IgD-negative memory B cell (primary cell): ENCODE data around the gene NR3C2. TPM values are rescaled to one million over a fixed set of nuclear protein-coding genes. Genes with fewer than 3 reads are reported as not detected.

Experiments used
- H3K27ac Mint-ChIP-seq, 3 donors: one replicate each; pipeline ENCODE4 v1.8.0; 2020 to 2022; ENCODE audit warnings: mild to moderate bottlenecking in 3 of 3, mixed read lengths in 3 of 3, moderate library complexity in 1 of 3
- H3K27me3 Mint-ChIP-seq: one replicate; pipeline ENCODE4 v1.8.0; 2021; ENCODE audit warnings: mixed read lengths
- H3K36me3 Mint-ChIP-seq: one replicate; pipeline ENCODE4 v1.8.0; 2020; ENCODE audit warnings: mild to moderate bottlenecking, mixed read lengths
- H3K4me1 Mint-ChIP-seq, 3 donors: one replicate each; pipeline ENCODE4 v1.8.0; 2020 to 2022; ENCODE audit warnings: mixed read lengths in 3 of 3, mild to moderate bottlenecking in 1 of 3
- H3K4me3 Mint-ChIP-seq, 4 donors: one replicate each; pipeline ENCODE4 v1.8.0; 2020 to 2022; ENCODE audit warnings: mild to moderate bottlenecking in 4 of 4, mixed read lengths in 4 of 4, moderate library complexity in 3 of 4
- H3K9me3 Mint-ChIP-seq, 3 donors: one replicate each; pipeline ENCODE4 v1.8.0; 2020 to 2021; ENCODE audit warnings: mixed read lengths in 3 of 3, mild to moderate bottlenecking in 1 of 3
- polyA plus RNA-seq: library from polyadenylated mRNA; unstranded; fragments of 300-500 nt; fragmentation: Illumina TruSeq; gene quantifications from one replicate; pipeline ENCODE4 v1.2.3, GENCODE V29; 2021

The NR3C2 gene
- polyA plus RNA-seq, 1 donor from 2014 or later, result 2.3 TPM

DNA sequence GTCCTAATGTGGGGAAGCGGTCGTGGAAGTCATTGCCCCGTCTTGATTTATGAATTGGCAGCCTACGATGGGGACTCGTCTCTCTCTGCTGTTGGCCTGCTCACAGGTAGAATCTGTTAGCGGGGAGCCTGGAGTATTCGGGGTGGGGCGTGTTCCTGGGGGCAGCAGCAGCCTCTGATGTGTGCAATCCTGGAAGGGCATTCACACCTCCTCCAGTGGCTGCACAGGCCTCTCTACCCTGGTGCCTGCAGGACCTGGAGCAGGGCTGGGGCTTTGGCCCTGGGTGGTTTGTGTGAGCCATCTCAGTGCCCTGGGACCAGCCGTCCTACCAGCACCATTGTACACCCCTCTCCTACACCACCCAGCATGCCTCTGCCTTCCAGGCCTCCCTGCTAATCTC, 369.4 kb downstream of the NR3C2 start:
- no peak overlapping the region for H3K27ac Mint-ChIP-seq
- no peak overlapping the region for H3K4me3 Mint-ChIP-seq
- H3K36me3 Mint-ChIP-seq, result peaks cover 5% of the 10 kb centered on the region
- H3K4me1 Mint-ChIP-seq, result no peaks in the 10 kb centered on the region
- no peaks in the 10 kb centered on the region for H3K27me3 Mint-ChIP-seq
- peaks cover 2 to 20% (median 10%) of the 10 kb centered on the region in 3 donors for H3K9me3 Mint-ChIP-seq

DNA sequence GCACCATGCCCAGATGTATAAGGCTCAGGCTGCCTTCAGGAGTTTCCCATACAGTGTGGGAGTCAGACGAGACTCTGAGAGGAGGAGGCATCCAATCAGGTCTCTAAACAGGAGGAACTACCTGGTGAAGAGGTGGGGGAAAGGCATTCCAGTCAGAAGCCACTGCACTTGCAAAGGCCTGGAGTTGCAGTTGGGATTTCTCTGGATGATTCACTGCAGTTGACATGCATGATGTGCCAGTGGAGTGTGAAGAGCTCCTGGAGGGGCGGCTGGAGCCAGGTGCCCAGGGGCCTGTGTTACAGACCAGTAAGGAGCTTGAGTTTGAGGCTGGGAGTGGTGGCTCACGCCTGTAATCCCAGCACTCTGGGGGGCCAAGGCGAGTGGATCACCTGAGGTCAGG, 371.2 kb downstream of the NR3C2 start:
- no peak overlapping the region for H3K4me3 Mint-ChIP-seq
- H3K27me3 Mint-ChIP-seq, result no peaks in the 10 kb centered on the region
- no peaks in the 10 kb centered on the region for H3K4me1 Mint-ChIP-seq
- no peak overlapping the region for H3K27ac Mint-ChIP-seq
- H3K36me3 Mint-ChIP-seq, result peaks cover 3% of the 10 kb centered on the region
- peaks cover 0 to 16% (median 8%) of the 10 kb centered on the region in 3 donors for H3K9me3 Mint-ChIP-seq

DNA sequence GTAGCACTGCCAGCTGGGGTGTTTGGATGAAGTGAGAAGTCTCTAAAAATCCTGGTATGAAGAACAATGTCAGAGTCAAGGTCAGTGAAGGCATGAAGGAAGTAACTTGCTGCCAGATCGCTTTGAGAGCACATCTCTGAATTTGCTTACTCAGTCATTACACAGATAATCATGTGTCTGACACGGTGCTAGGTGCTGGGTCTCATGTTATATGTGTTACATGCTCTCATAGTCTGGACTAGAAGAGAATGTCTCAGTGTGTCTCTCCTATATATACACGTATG, 372.4 kb downstream of the NR3C2 start:
- Mint-ChIP-seq H3K4me1 (no peaks in the 10 kb centered on the region), H3K4me3 (no peak overlapping the region), H3K36me3 (peaks cover 1% of the 10 kb centered on the region), H3K9me3 (peaks cover 0 to 7% (median 0%) of the 10 kb centered on the region in 3 donors), H3K27ac (no peak overlapping the region), H3K27me3 (no peaks in the 10 kb centered on the region)

DNA sequence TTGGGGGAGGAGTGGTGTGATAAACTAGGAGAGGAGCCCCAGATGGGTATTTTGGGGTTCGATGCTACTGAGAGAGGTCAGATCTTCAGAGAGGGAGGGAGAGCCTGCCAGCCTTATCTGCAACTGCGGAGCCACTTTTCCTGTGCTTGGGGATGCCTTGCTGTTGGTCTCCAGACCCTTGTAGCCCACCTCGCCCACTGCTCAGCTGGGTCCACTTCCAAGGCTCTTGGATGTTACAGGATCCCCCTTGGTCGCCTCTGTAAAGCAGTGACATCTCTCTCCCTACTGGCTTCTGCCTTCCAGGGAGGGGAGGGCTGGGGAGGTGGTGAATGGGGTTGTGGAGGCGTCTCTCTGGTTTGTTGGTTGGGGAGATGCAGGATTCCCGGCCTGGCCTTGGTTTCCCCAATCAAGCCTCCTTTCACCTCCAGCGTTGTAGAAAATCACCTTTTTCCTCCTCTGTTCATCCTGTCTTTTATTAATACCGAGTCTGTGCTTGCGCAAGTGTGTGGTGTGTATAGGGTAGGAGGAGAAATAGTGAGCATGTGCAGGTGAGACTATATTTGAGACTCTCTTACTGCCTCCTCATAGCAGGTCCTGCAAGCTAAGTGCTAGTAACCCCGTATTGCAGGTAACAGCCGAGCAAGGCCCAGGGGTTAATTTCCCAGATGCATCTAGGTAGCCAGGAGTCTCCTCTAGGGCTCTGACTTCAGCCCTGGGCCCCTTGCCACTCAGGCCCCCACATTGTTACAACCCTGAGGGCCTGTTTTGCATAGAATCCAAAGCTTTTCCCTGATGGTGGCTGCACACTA, 372.9 kb downstream of the NR3C2 start:
- Mint-ChIP-seq H3K4me1 (no peaks in the 10 kb centered on the region), H3K27me3 (no peaks in the 10 kb centered on the region), H3K36me3 (peaks cover under 1% of the 10 kb centered on the region), H3K4me3 (no peak overlapping the region), H3K27ac (no peak overlapping the region), H3K9me3 (peaks cover 0 to 5% (median 0%) of the 10 kb centered on the region in 3 donors)

DNA sequence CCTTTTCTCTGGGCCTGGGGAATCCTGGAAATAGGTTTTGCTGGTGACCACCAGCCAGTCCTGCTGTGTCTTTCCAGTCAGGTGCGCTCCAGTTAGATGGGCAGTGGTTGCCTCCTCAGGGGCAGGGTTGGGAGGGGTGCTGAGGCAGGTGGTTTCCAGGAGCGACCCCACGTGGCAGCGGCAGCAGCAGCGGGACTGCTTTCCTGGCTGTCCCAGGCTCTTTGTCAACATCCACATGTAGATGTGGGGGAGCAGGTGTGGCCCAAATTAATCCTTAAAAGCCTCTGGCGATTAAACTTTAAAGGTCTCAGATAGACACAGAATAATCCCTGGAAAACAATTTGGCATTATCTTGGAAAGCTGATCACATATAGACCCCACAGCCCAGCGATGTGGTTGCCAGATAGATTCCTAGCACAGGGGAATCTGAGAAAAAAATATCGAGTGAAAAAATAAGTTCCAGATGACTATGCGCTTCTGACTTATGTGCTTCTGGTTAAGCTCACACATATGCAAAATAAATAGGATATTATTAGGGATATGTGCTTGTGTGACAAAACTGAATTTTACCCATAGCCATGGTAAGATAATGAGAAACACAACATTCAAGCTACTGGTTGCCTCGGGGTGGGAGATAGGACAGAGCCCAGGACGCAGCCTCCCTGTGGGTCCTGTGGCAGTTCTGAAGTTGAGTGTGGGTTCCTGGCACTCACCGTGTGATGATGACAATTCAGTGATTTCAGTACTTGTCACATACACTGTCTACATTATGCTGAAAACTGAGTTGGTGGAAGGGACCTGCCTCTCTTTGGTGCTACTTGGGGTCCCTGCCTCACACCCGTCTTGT, 373.9 kb downstream of the NR3C2 start:
- no peaks in the 10 kb centered on the region for H3K27me3 Mint-ChIP-seq
- H3K27ac Mint-ChIP-seq, result no peak overlapping the region
- H3K4me3 Mint-ChIP-seq, result no peak overlapping the region
- no peaks in the 10 kb centered on the region for H3K4me1 Mint-ChIP-seq
- H3K36me3 Mint-ChIP-seq, result no peaks in the 10 kb centered on the region
- H3K9me3 Mint-ChIP-seq, result no peaks in the 10 kb centered on the region

DNA sequence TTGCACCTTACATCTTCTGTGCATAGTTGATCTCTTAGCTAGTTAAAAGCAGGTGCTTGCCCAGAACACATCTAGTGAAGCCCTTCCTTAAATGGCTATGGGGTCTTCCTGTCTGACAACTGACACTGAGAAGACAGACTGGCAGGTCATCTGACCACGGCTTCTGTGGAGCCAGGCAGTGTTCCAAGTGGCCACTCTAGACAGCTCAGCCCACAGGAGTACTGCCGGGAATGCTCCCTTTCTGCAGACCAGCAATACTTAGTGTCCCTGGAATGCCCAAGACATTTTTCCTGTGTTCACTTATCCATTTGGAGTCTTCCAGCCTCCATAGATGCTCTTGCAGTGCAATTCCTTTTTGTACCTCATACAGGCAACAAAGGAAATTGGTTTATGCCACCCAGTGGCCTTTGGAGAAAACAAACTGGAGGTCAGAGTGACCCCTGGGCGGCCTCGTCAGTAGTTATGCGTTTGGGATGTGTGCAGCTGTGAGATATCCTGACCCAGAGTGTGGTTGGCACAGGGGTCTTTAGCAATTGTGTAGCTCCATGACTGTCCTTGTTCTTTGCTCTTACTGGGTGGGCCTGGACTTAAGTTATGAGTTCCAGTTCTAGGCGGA, 374.8 kb downstream of the NR3C2 start:
- no peaks in the 10 kb centered on the region for H3K36me3 Mint-ChIP-seq

DNA sequence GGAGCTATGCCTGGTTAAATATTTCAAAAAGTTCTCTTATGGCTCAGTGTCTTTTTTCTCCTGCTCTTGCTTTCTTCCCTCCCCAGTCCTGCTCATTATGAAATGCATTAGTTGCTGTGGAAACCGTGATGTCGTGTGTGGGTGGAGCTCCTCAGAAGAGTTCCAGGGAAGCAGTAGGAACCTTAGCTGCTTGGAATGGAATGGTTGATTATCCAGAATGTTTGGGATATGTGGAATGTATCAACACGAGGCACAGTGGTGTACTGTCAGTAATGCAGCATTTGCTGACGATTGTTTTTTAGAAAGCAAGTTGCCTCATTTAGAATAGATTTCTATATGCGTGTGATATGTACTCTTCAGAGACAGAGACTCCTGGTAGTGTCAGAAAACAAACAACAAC, 377.1 kb downstream of the NR3C2 start:
- Mint-ChIP-seq H3K9me3 (no peaks in the 10 kb centered on the region), H3K27ac (no peak overlapping the region), H3K36me3 (no peaks in the 10 kb centered on the region), H3K27me3 (peaks cover 10% of the 10 kb centered on the region), H3K4me3 (no peak overlapping the region), H3K4me1 (peaks cover 5 to 8% (median 5%) of the 10 kb centered on the region in 3 donors)

More for the DNA sequence above, 374.8 kb downstream of the NR3C2 start:
- no peak overlapping the region for H3K27ac Mint-ChIP-seq
- no peak overlapping the region for H3K4me3 Mint-ChIP-seq
- no peaks in the 10 kb centered on the region for H3K9me3 Mint-ChIP-seq
- H3K4me1 Mint-ChIP-seq, result no peaks in the 10 kb centered on the region
- no peaks in the 10 kb centered on the region for H3K27me3 Mint-ChIP-seq

DNA sequence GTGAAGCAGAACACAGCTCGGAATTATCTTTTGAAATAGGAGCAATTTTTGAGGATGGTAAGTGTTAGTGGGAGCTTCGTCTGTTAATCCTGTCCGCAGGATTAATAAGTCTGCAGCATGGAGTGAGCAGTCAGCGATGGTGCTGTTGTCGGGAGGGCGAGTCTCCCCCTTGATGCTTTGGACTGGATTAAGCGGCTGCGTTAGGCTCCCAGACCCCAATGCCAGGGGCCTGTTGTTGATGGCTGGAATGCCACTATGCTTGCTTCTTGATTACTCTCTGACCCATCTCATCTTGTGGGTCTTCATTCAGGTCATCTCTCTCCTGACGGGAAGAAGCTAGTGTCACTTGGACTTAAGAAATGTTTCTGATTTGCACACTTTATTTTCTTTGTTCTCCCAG, 377.8 kb downstream of the NR3C2 start:
- Mint-ChIP-seq H3K27me3 (peaks cover 12% of the 10 kb centered on the region), H3K9me3 (no peaks in the 10 kb centered on the region), H3K27ac (no peak overlapping the region), H3K4me3 (no peak overlapping the region), H3K36me3 (no peaks in the 10 kb centered on the region), H3K4me1 (peaks cover 5 to 11% (median 7%) of the 10 kb centered on the region in 3 donors)

DNA sequence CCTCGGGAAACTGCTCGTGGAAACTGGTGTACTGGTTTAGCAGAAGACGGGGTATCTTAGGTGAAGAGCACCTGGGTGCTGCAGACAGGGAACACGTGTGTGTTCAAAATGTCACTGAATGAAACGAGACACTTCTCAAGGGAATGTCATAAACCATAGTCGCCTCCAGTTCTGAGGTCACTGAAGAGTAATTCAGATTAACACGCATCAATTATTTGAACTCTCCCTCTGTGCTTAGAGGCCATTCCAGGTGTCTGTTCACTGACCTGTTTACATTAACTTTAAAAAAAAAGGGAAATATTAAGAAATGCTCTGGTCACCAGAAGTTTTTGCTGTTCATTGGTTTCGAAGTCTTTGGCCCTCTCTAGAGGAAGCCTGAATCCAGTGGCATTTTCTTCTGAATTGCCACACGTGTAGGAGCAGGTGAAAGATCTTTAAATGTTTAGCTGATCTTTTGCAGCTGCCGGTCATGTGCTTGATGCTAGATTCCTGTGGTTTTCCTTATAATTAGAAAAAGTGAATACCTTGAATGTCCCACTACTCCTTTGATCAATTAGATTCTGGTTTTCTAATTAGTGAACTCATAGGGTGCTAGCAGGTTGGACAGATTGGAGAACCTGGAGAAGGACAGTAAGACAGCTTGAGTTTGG, 379.8 kb downstream of the NR3C2 start:
- H3K27me3 Mint-ChIP-seq, result peaks cover 12% of the 10 kb centered on the region
- no peak overlapping the region for H3K27ac Mint-ChIP-seq
- H3K36me3 Mint-ChIP-seq, result no peaks in the 10 kb centered on the region
- no peak overlapping the region for H3K4me3 Mint-ChIP-seq
- H3K9me3 Mint-ChIP-seq, result peaks cover 0 to 2% (median 0%) of the 10 kb centered on the region in 3 donors
- H3K4me1 Mint-ChIP-seq, result peaks cover 11 to 26% (median 22%) of the 10 kb centered on the region in 3 donors

DNA sequence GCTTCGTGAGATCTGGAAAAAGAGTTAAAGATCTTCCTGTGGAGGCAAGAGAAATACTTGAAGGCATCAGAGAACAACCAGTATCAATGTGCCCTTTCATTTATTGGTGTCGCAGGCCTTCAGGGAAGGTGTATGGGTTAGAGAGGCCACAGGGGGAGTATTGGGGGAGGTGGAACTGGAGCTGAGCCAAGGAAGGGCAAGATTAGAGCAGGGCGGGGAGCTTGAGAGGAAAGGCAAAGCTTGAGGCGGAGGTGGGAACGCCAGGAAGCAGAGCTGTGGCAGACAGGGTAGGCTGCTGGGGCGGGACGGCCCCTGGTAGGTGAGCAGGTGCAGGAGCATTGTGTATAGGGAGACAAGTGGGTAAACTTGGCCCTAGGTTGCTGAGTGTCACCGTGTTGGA, 380.4 kb downstream of the NR3C2 start:
- peaks cover 14% of the 10 kb centered on the region for H3K27me3 Mint-ChIP-seq
- peaks cover 0 to 2% (median 0%) of the 10 kb centered on the region in 3 donors for H3K9me3 Mint-ChIP-seq
- no peak overlapping the region for H3K4me3 Mint-ChIP-seq
- H3K27ac Mint-ChIP-seq, result no peak overlapping the region
- no peaks in the 10 kb centered on the region for H3K36me3 Mint-ChIP-seq
- H3K4me1 Mint-ChIP-seq, result peaks cover 17 to 32% (median 28%) of the 10 kb centered on the region in 3 donors

DNA sequence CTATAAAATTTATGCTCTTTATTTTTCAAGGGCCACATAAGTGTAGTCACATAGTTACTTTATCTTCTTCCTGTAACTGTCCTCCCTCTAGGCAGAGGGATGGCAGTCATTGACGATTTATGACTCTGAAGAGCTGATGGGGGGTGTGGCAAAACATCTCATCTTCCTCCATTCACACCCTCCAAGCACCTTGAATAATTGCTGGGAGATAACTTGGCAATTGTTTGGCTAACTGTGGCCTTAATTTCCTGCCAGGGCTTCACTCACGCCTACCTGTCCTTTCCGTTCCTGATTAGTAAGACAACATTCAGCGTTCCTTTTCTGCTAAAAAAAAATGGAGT, 381.1 kb downstream of the NR3C2 start:
- Mint-ChIP-seq H3K36me3 (no peaks in the 10 kb centered on the region), H3K27ac (peak overlapping the region in 2 of 3 donors; percentile 5 to 64), H3K9me3 (peaks cover 0 to 2% (median 0%) of the 10 kb centered on the region in 3 donors), H3K27me3 (peaks cover 14% of the 10 kb centered on the region), H3K4me1 (peaks cover 19 to 35% (median 32%) of the 10 kb centered on the region in 3 donors), H3K4me3 (peak overlapping the region in 2 of 4 donors; percentile 85)

DNA sequence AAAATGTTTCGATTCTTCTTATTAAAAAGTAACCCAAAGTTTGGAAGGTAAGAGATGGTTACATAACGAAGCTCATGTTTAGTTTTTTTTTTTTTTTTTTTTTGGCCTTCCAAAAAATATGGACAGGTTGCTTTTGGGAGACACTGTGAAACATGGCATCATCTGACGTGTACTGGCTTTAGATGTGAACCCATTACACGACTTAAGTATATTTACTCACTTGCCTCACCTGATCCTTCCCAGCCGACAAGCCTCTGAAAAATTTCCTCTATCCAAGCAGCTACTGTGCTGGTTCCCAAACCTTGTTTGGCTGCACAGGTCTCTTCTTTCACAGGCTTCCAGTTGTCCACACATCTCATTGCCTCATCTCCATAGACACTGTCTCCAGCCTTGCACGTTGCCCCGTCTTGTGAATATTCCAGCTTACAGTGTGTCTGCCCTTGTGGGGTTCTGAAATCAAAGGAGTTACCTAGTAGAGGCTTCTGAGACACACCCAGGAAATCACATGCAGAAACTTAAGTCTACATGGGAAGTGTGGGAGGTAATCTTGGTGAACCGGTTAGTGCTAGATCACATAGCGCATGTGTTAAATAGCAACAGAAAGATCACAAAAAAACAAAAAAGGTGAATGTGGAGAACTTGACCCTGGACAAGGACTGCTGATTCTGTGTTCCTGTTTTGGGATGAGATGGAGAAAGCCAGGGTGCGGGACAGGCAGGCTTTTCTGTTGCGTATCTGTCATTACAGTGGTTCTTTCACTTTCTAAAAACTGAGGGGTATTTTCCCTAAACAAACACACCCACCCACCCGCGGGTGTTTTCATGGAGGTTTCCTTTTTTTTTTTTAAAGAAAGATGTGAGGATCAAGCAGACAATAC, 381.7 kb downstream of the NR3C2 start:
- peak overlapping the region in 2 of 3 donors; percentile 13 to 55 for H3K27ac Mint-ChIP-seq
- no peaks in the 10 kb centered on the region for H3K36me3 Mint-ChIP-seq
- H3K27me3 Mint-ChIP-seq, result peaks cover 14% of the 10 kb centered on the region
- peaks cover 0 to 2% (median 0%) of the 10 kb centered on the region in 3 donors for H3K9me3 Mint-ChIP-seq
- H3K4me3 Mint-ChIP-seq, result peak overlapping the region; percentile 10 to 85 (median 72)
- peaks cover 19 to 35% (median 32%) of the 10 kb centered on the region in 3 donors for H3K4me1 Mint-ChIP-seq

DNA sequence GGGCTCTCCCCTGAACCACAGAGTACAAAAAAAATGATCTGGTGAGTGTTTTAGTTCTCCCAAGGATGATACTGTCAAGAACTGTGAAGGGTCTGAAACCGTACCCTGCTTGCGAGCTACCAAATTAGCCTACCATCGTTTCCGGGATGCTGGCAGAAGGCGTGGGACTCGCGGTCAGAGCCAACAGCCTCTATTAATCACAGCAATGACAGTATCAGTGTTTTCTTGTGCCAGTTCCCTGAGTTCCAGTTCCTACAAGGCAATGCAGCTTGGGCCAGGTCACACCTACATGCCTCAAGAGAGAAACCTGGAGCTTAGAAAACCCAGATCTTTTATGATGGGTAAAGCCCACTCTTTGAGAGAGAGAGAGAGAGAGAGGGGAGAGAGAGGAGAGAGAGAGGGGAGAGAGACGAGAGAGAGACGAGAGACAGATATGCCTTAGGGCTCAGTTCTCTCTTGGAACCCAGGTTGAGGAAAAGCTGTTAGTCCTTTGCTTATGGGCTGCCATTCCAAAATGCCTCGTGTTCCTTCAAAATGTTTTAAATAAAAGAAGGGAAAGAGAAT, 382.5 kb downstream of the NR3C2 start:
- Mint-ChIP-seq H3K4me3 (no peak overlapping the region), H3K36me3 (no peaks in the 10 kb centered on the region), H3K4me1 (peaks cover 19 to 35% (median 32%) of the 10 kb centered on the region in 3 donors), H3K27me3 (peaks cover 14% of the 10 kb centered on the region), H3K9me3 (peaks cover 0 to 2% (median 0%) of the 10 kb centered on the region in 3 donors), H3K27ac (no peak overlapping the region)
